ENCODE data around the gene NAPEPLD. TPM values are rescaled to one million over a fixed set of nuclear protein-coding genes. Genes with fewer than 3 reads are reported as not detected.
"Not testable (repeated sequence)": the region's sequence is repeated elsewhere in the genome, so short reads cannot be mapped to it uniquely, and the experiment has no call there.

The NAPEPLD gene
- total RNA-seq, 2 donors from 2014 or later, result 5.0 to 15.7 TPM

DNA sequence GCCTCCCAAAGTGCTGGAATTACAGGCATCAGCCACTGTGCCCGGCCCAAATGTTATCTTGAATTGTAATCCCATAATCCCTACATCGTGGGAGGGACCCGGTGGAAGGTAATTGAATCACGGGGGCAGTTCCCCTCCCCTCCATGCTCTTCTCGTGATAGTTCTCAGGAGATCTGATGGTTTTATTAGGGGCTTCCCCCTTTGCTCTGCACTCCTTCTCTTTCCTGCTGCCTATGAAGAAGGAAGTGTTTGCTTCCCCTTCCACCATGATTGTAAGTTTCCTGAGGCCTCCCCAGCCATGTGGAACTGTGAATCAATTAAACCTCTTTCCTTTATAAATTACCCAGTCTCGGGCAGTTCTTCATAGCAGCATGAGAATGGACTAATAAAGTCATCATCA lies 70.7 kb downstream of the NAPEPLD start:
- H3K36me3 Mint-ChIP-seq; H3K9me3 Mint-ChIP-seq; ATAC-seq; H3K4me3 Mint-ChIP-seq; DNase-seq (ENCODE audit: low spot score); H3K27ac Mint-ChIP-seq; H3K27me3 Mint-ChIP-seq: not testable (repeated sequence)
- peaks cover 28 to 39% of the 10 kb centered on the region in 2 donors for H3K4me1 Mint-ChIP-seq (ENCODE audit: low read depth in 2 of 2)

DNA sequence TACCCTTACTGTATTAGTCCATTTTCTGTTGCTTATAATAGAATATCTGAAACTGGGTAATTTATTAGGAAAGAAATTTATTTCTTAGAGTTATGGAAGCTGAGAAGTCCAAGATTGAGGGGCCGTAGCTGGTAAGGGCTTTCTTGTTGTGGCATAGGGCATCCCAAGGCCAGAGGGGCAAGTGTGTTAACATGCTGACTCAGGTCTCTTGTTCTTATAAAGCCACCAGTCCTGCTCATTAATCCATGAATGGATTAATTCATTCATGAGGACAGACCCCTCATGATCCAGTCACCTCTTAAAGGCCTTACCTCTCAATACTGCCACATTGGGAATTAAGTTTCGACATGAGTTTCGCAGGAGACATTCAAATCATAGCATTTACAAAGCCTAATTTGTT lies 71.6 kb downstream of the NAPEPLD start:
- ATAC-seq (no peak), DNase-seq (ENCODE audit: low spot score) (no peak)
- Mint-ChIP-seq H3K4me1 (ENCODE audit: low read depth in 2 of 2) (peaks cover 21 to 34% of the 10 kb centered on the region in 2 donors), H3K4me3 (no peak overlapping the region), H3K9me3 (no peaks in the 10 kb centered on the region), H3K27me3 (no peaks in the 10 kb centered on the region), H3K36me3 (no peaks in the 10 kb centered on the region), H3K27ac (no peak overlapping the region)

- Mint-ChIP-seq H3K27me3 (no peaks in the 10 kb centered on the region), H3K36me3 (no peaks in the 10 kb centered on the region), H3K27ac (peak overlapping the region in 1 of 2 donors; percentile 93), H3K4me1 (ENCODE audit: low read depth in 2 of 2) (peaks cover 21 to 30% of the 10 kb centered on the region in 2 donors), H3K4me3 (no peak overlapping the region), H3K9me3 (no peaks in the 10 kb centered on the region)
- DNase-seq (ENCODE audit: low spot score) (no peak), ATAC-seq (no peak)
Observed at GRCh38 chr7:103076764-103077163, 72.1 kb downstream of the NAPEPLD start.

GRCh38 chr7:103075337-103075918 lies 73.5 kb downstream of the NAPEPLD start:
- Mint-ChIP-seq H3K27ac (peak overlapping the region; percentile 89 to 93), H3K27me3 (no peaks in the 10 kb centered on the region), H3K4me1 (ENCODE audit: low read depth in 2 of 2) (peaks cover 21 to 30% of the 10 kb centered on the region in 2 donors), H3K4me3 (peak overlapping the region; percentile 97), H3K9me3 (no peaks in the 10 kb centered on the region), H3K36me3 (no peaks in the 10 kb centered on the region)
- peak; percentile 74 to 78 for ATAC-seq
- DNase-seq (ENCODE audit: low spot score), result peak; percentile 84

GRCh38 chr7:103074519-103075336 lies 74.2 kb downstream of the NAPEPLD start, which contains the start of the genes ARMC10 and FBXL13:
TSS of gene ARMC10 (plus strand) at chr7:103075140. CDS start at chr7:103075273, 133 bp downstream.
TSS of gene FBXL13 (minus strand) at chr7:103074796.
- peaks cover 21 to 30% of the 10 kb centered on the region in 2 donors for H3K4me1 Mint-ChIP-seq (ENCODE audit: low read depth in 2 of 2)
- H3K4me3 Mint-ChIP-seq, result peak within 1 kb of the TSS; percentile 97
- no peaks in the 10 kb centered on the region for H3K27me3 Mint-ChIP-seq
- no peaks in the 10 kb centered on the region for H3K9me3 Mint-ChIP-seq
- DNase-seq (ENCODE audit: low spot score), result peak; percentile 93
- peak within 1 kb of the TSS; percentile 89 to 93 for H3K27ac Mint-ChIP-seq
- no peaks in the 10 kb centered on the region for H3K36me3 Mint-ChIP-seq
- ATAC-seq, result peak; percentile 93

DNA sequence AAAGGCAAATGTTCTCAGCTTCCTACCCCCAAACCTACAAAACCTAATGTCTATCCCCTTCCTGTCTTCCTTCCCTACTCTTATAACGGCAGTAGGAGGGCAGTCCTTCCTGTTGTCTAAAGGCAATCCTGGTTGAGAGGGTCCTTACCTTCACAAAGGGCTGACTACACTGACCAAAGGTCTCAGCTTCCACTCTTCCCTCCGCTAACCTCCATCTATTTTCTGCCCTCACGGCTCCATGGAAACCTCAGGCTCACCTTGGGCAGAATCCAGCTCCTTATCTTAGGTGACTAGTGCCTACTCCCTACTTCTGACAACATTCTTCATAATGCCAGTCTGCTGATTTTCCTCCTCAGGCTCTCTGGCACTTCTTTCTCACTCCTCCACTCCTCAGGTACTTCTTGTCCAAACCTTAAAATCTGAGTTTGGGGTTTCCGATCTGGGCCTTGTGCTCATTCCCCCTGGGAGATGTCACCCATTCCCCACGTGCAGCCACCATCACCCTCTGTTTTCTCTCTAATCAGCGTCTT lies 74.8 kb downstream of the NAPEPLD start:
- peaks cover 21 to 30% of the 10 kb centered on the region in 2 donors for H3K4me1 Mint-ChIP-seq (ENCODE audit: low read depth in 2 of 2)

GRCh38 chr7:103071000-103071399 lies 77.9 kb downstream of the NAPEPLD start:
- Mint-ChIP-seq H3K36me3 (no peaks in the 10 kb centered on the region), H3K9me3 (no peaks in the 10 kb centered on the region), H3K4me1 (ENCODE audit: low read depth in 2 of 2) (peaks cover 16 to 19% of the 10 kb centered on the region in 2 donors), H3K4me3 (no peak overlapping the region), H3K27ac (no peak overlapping the region), H3K27me3 (peaks cover 8 to 15% of the 10 kb centered on the region in 2 donors)
- no peak for DNase-seq (ENCODE audit: low spot score)
- ATAC-seq, result no peak

More for the DNA sequence above, 74.8 kb downstream of the NAPEPLD start:
- H3K9me3 Mint-ChIP-seq, result no peaks in the 10 kb centered on the region
- H3K4me3 Mint-ChIP-seq, result peak overlapping the region; percentile 97
- peak overlapping the region; percentile 23 to 69 for H3K27ac Mint-ChIP-seq
- H3K36me3 Mint-ChIP-seq, result no peaks in the 10 kb centered on the region
- ATAC-seq (no peak), DNase-seq (ENCODE audit: low spot score) (no peak)
- no peaks in the 10 kb centered on the region for H3K27me3 Mint-ChIP-seq

DNA sequence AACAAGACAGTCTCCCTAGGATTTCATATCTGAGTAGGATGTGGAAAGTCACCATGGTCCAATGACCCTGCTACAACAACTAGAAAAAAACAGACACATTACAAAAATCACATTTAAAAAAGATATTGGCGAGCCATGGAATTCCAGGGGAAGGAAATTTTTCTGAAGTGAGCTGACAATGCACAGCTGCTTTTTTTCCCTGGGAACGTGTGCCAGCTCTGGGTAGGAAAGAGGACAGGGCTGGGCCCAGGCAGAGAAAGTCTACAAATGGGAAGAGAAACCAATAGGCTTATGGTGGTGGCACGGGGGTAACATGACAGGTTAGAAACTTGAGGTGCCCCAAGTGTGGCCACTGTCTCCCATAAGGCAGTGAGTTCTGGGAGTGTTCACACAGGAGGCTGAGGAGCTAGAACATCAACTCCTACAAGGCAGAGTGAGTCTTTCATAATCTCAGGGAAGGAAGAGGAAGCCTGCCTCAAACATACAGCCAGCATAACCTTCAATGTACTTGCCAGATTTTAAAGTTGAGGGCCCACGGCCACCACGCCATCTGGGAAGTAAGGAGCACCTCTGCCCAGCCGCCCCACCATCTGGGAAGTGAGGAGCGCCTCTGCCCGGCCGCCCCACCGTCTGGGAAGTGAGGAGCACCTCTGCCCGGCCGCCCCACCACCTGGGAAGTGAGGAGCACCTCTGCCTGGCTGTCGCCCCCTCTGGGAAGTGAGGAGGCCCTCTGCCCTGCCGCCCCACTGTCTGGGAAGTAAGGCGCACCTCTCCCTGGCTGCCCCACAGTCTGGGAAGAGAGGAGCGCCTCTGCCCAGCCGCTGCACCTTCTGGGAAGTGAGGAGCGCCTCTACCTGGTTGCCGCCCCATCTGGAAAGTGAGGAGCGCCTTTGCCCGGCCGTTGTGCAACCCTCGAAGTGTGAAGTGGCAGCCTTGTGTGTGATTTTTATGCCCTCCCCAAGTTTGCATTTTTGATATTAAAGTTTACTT lies 80.2 kb downstream of the NAPEPLD start:
- peaks cover 8 to 15% of the 10 kb centered on the region in 2 donors for H3K27me3 Mint-ChIP-seq
- no peak for DNase-seq (ENCODE audit: low spot score)
- no peaks in the 10 kb centered on the region for H3K36me3 Mint-ChIP-seq
- no peak overlapping the region for H3K27ac Mint-ChIP-seq
- H3K4me1 Mint-ChIP-seq (ENCODE audit: low read depth in 2 of 2), result peaks cover under 1 to 2% of the 10 kb centered on the region in 2 donors
- H3K4me3 Mint-ChIP-seq, result no peak overlapping the region
- H3K9me3 Mint-ChIP-seq, result no peaks in the 10 kb centered on the region
- ATAC-seq, result no peak

- no peak overlapping the region for H3K27ac Mint-ChIP-seq
- H3K9me3 Mint-ChIP-seq, result no peaks in the 10 kb centered on the region
- H3K4me3 Mint-ChIP-seq, result no peak overlapping the region
- peaks cover 10 to 15% of the 10 kb centered on the region in 2 donors for H3K27me3 Mint-ChIP-seq
- ATAC-seq (peak; percentile 41 to 70), DNase-seq (ENCODE audit: low spot score) (no peak)
- no peaks in the 10 kb centered on the region for H3K4me1 Mint-ChIP-seq (ENCODE audit: low read depth in 2 of 2)
- H3K36me3 Mint-ChIP-seq, result no peaks in the 10 kb centered on the region
Observed at GRCh38 chr7:103065667-103066066, 83.2 kb downstream of the NAPEPLD start.

DNA sequence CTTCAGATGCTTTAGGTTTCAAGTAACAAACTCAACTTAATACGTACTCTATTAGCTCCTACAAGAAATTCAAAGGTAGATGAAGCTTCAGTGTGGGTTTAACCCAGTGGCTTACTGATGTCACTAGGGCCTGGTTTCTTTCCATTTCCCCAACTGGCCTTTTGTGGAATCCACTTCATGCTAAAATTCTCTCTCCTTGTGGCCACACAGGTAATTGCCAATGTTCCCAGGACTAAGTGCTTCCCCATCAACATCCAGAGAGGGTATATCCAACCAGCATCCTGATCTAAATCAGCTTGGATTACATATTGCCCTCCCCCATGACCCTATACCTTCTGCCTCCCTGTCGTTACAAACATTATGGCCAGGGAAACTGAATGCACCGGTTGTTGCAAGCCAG lies 85.0 kb downstream of the NAPEPLD start:
- no peak for ATAC-seq
- H3K27ac Mint-ChIP-seq, result no peak overlapping the region

GRCh38 chr7:103059471-103059870 lies 89.4 kb downstream of the NAPEPLD start:
- H3K36me3 Mint-ChIP-seq, result no peaks in the 10 kb centered on the region
- no peak overlapping the region for H3K4me3 Mint-ChIP-seq
- H3K4me1 Mint-ChIP-seq (ENCODE audit: low read depth in 2 of 2), result no peaks in the 10 kb centered on the region
- no peak for DNase-seq (ENCODE audit: low spot score)
- no peaks in the 10 kb centered on the region for H3K9me3 Mint-ChIP-seq
- peaks cover 5% of the 10 kb centered on the region in 2 donors for H3K27me3 Mint-ChIP-seq
- H3K27ac Mint-ChIP-seq, result no peak overlapping the region
- no peak for ATAC-seq

More for the DNA sequence above, 85.0 kb downstream of the NAPEPLD start:
- Mint-ChIP-seq H3K36me3 (no peaks in the 10 kb centered on the region), H3K4me3 (no peak overlapping the region), H3K27me3 (peaks cover 10 to 15% of the 10 kb centered on the region in 2 donors), H3K4me1 (ENCODE audit: low read depth in 2 of 2) (no peaks in the 10 kb centered on the region), H3K9me3 (no peaks in the 10 kb centered on the region)
- DNase-seq (ENCODE audit: low spot score), result no peak

- H3K36me3 Mint-ChIP-seq, result no peaks in the 10 kb centered on the region
- peaks cover 5% of the 10 kb centered on the region in 2 donors for H3K27me3 Mint-ChIP-seq
- no peaks in the 10 kb centered on the region for H3K9me3 Mint-ChIP-seq
- no peaks in the 10 kb centered on the region for H3K4me1 Mint-ChIP-seq (ENCODE audit: low read depth in 2 of 2)
- DNase-seq (ENCODE audit: low spot score) (no peak), ATAC-seq (peak in 1 of 2 donors; percentile 28)
- no peak overlapping the region for H3K4me3 Mint-ChIP-seq
- no peak overlapping the region for H3K27ac Mint-ChIP-seq
Observed at GRCh38 chr7:103058122-103058521, 90.8 kb downstream of the NAPEPLD start.

GRCh38 chr7:103056006-103056405 lies 92.9 kb downstream of the NAPEPLD start:
- not testable (repeated sequence) for H3K27ac Mint-ChIP-seq; H3K27me3 Mint-ChIP-seq; H3K4me3 Mint-ChIP-seq; DNase-seq (ENCODE audit: low spot score); H3K9me3 Mint-ChIP-seq; ATAC-seq; H3K36me3 Mint-ChIP-seq; H3K4me1 Mint-ChIP-seq (ENCODE audit: low read depth in 2 of 2)
